Astrocyte (in vitro differentiated cells and primary cell): ENCODE results near the gene MTCH1. TPM values are rescaled to one million over a fixed set of nuclear protein-coding genes. Genes with fewer than 3 reads are reported as not detected.
A peak's percentile ranks its signal among the peaks of the same experiment; 100 is the strongest.

Experiments
- DNase-seq: peaks from one replicate; pipeline ENCODE4 v3.0.0-alpha.2; 2010; ENCODE audit warnings: low read depth
- FAIRE-seq: peaks from 2 replicates; lab custom pipeline; 2011; peaks lifted over from hg19 to GRCh38; lab: Jason Lieb, UNC
- H2AFZ ChIP-seq: 2 replicates; pipeline ENCODE4 v1.6.0; 2012; ENCODE audit warnings: low read depth, low read length, inconsistent platforms
- H3K27ac ChIP-seq: 2 replicates; pipeline ENCODE4 v1.5.1; 2011; ENCODE audit warnings: low read depth, low read length, inconsistent platforms
- H3K27me3 ChIP-seq: 2 replicates; pipeline ENCODE4 v1.6.0; 2011; ENCODE audit warnings: low read length, inconsistent platforms; ENCODE audit not compliant: insufficient read depth
- H3K36me3 ChIP-seq: 2 replicates; pipeline ENCODE4 v1.5.1; 2011; ENCODE audit warnings: low read length, inconsistent platforms; ENCODE audit not compliant: insufficient read depth
- H3K4me1 ChIP-seq: 2 replicates; pipeline ENCODE4 v1.5.1; 2011; ENCODE audit warnings: low read length, inconsistent platforms; ENCODE audit not compliant: insufficient read depth
- H3K4me2 ChIP-seq: 2 replicates; pipeline ENCODE4 v1.6.0; 2012; ENCODE audit warnings: low read length, inconsistent platforms
- H3K4me3 ChIP-seq: 2 replicates; pipeline ENCODE4 v1.5.1; 2011; ENCODE audit warnings: low read depth, mild to moderate bottlenecking, low read length, inconsistent platforms; ENCODE audit not compliant: insufficient read depth
- H3K79me2 ChIP-seq: 2 replicates; pipeline ENCODE4 v1.6.0; 2012; ENCODE audit warnings: mild to moderate bottlenecking, low read length, inconsistent platforms; ENCODE audit not compliant: insufficient read depth
- H3K9ac ChIP-seq: 2 replicates; pipeline ENCODE4 v1.6.0; 2012; ENCODE audit warnings: mild to moderate bottlenecking, low read length, inconsistent platforms
- H3K9me3 ChIP-seq: 2 replicates; pipeline ENCODE4 v1.5.1; 2012; ENCODE audit warnings: low read depth, mild to moderate bottlenecking, low read length, inconsistent platforms; ENCODE audit not compliant: insufficient read depth
- H4K20me1 ChIP-seq: 2 replicates; pipeline ENCODE4 v1.6.0; 2012; ENCODE audit warnings: low read length, inconsistent platforms; ENCODE audit not compliant: insufficient read depth
- H3K27ac Mint-ChIP-seq: one replicate; pipeline ENCODE4 v1.8.0; 2021; ENCODE audit warnings: mild to moderate bottlenecking, mixed read lengths; ENCODE audit not compliant: unreplicated experiment
- H3K27me3 Mint-ChIP-seq: one replicate; pipeline ENCODE4 v1.8.0; 2021; ENCODE audit warnings: low read depth, mixed read lengths; ENCODE audit not compliant: unreplicated experiment
- H3K36me3 Mint-ChIP-seq: one replicate; pipeline ENCODE4 v1.8.0; 2021; ENCODE audit warnings: low read depth, mixed read lengths; ENCODE audit not compliant: unreplicated experiment
- H3K4me1 Mint-ChIP-seq: one replicate; pipeline ENCODE4 v1.8.0; 2021; ENCODE audit warnings: low read depth, mixed read lengths; ENCODE audit not compliant: unreplicated experiment
- H3K4me3 Mint-ChIP-seq: one replicate; pipeline ENCODE4 v1.8.0; 2021; ENCODE audit warnings: mild to moderate bottlenecking, moderate library complexity, mixed read lengths; ENCODE audit not compliant: unreplicated experiment
- H3K9me3 Mint-ChIP-seq: one replicate; pipeline ENCODE4 v1.8.0; 2021; ENCODE audit warnings: mild to moderate bottlenecking, mixed read lengths; ENCODE audit not compliant: unreplicated experiment
- CTCF ChIP-seq: IDR thresholded peaks from 2 replicates; pipeline ENCODE4 v1.5.1; 2011; ENCODE audit warnings: low read depth, mild to moderate bottlenecking, inconsistent platforms, low read length, moderate library complexity; ENCODE audit not compliant: insufficient read depth
- EZH2 ChIP-seq: IDR thresholded peaks from 2 replicates; pipeline ENCODE4 v1.6.1; 2012; ENCODE audit warnings: mild to moderate bottlenecking, low read length, inconsistent platforms; ENCODE audit not compliant: insufficient read depth
- total RNA-seq: library from RNA; stranded (reverse); gene quantifications from 2 replicates; pipeline ENCODE4 v1.2.1, GENCODE V29; 2021

Gene MTCH1
- total RNA-seq, 1 donor from 2014 or later: 311 TPM

GRCh38 chr6:36933519-36933918 lies 52.5 kb downstream of the MTCH1 start:
- H3K9me3 ChIP-seq: no peaks in the 10 kb centered on the region
- H2AFZ ChIP-seq: no peak overlapping the region
- no peaks in the 10 kb centered on the region for H3K36me3 ChIP-seq
- Mint-ChIP-seq H3K9me3 (no peaks in the 10 kb centered on the region), H3K27ac (no peak overlapping the region), H3K4me1 (peaks cover 10% of the 10 kb centered on the region), H3K27me3 (no peaks in the 10 kb centered on the region), H3K36me3 (no peaks in the 10 kb centered on the region), H3K4me3 (no peak overlapping the region)
- no peak for FAIRE-seq
- no peak overlapping the region for H3K9ac ChIP-seq
- no peak overlapping the region for H3K4me2 ChIP-seq
- H3K79me2 ChIP-seq: no peaks in the 10 kb centered on the region
- peaks cover 15% of the 10 kb centered on the region for H3K4me1 ChIP-seq
- peaks cover 2% of the 10 kb centered on the region for H3K27me3 ChIP-seq
- TF ChIP-seq CTCF: no peak
- no peak for TF ChIP-seq EZH2
- no peak overlapping the region for H3K27ac ChIP-seq
- H3K4me3 ChIP-seq: no peak overlapping the region
- no peak for DNase-seq
- H4K20me1 ChIP-seq: no peaks in the 10 kb centered on the region

- Histone ChIP-seq H4K20me1 (no peaks in the 10 kb centered on the region), H3K9ac (no peak overlapping the region), H3K4me3 (no peak overlapping the region), H2AFZ (no peak overlapping the region), H3K4me2 (no peak overlapping the region), H3K36me3 (no peaks in the 10 kb centered on the region), H3K9me3 (no peaks in the 10 kb centered on the region), H3K27ac (no peak overlapping the region), H3K27me3 (peaks cover 2% of the 10 kb centered on the region), H3K79me2 (no peaks in the 10 kb centered on the region), H3K4me1 (peaks cover 12% of the 10 kb centered on the region)
- no peaks in the 10 kb centered on the region for H3K27me3 Mint-ChIP-seq
- peaks cover 12% of the 10 kb centered on the region for H3K4me1 Mint-ChIP-seq
- H3K27ac Mint-ChIP-seq: peak overlapping the region; percentile 38
- no peaks in the 10 kb centered on the region for H3K36me3 Mint-ChIP-seq
- no peaks in the 10 kb centered on the region for H3K9me3 Mint-ChIP-seq
- peak; percentile 38 for DNase-seq
- TF ChIP-seq EZH2: no peak
- TF ChIP-seq CTCF: no peak
- no peak for FAIRE-seq
- no peak overlapping the region for H3K4me3 Mint-ChIP-seq
Observed at GRCh38 chr6:36933102-36933501, 52.9 kb downstream of the MTCH1 start.

- H3K9me3 Mint-ChIP-seq: no peaks in the 10 kb centered on the region
- no peak for FAIRE-seq
- no peaks in the 10 kb centered on the region for H3K27me3 ChIP-seq
- H3K27ac Mint-ChIP-seq: no peak overlapping the region
- TF ChIP-seq CTCF (no peak), EZH2 (no peak)
- H3K27ac ChIP-seq: no peak overlapping the region
- no peaks in the 10 kb centered on the region for H3K79me2 ChIP-seq
- no peak overlapping the region for H3K4me2 ChIP-seq
- H3K36me3 ChIP-seq: peaks cover 4% of the 10 kb centered on the region
- H3K36me3 Mint-ChIP-seq: no peaks in the 10 kb centered on the region
- DNase-seq: no peak
- H4K20me1 ChIP-seq: no peaks in the 10 kb centered on the region
- H3K4me1 Mint-ChIP-seq: peaks cover 27% of the 10 kb centered on the region
- no peak overlapping the region for H3K4me3 Mint-ChIP-seq
- no peaks in the 10 kb centered on the region for H3K27me3 Mint-ChIP-seq
- no peak overlapping the region for H2AFZ ChIP-seq
- H3K9ac ChIP-seq: no peak overlapping the region
- no peak overlapping the region for H3K4me3 ChIP-seq
- peaks cover 18% of the 10 kb centered on the region for H3K4me1 ChIP-seq
- no peaks in the 10 kb centered on the region for H3K9me3 ChIP-seq
Observed at GRCh38 chr6:36930483-36930882, 55.5 kb downstream of the MTCH1 start.
